Testis (tissue), 2 donors: ENCODE data around the gene MAP1LC3A.

Experiments used
- POLR2A ChIP-seq: fragments of 450-650 bp; IDR thresholded peaks from one replicate; pipeline ENCODE4 v1.6.1; 2017; ENCODE audit warnings: antibody characterized with exemption, mild to moderate bottlenecking, moderate library complexity
- TF ChIP-seq, protein P1 (sequence below), 3 experiments: fragments of 450-650 bp in 2 of 3; fragments of 200-600 bp in 1 of 3; sonication (generic) in 1 of 3; IDR thresholded peaks; one replicate each; pipeline ENCODE4 v1.5.1; 2016 to 2019; ENCODE audit warnings: antibody characterized with exemption in 3 of 3, mild to moderate bottlenecking in 2 of 3, moderate library complexity in 1 of 3

DNA sequence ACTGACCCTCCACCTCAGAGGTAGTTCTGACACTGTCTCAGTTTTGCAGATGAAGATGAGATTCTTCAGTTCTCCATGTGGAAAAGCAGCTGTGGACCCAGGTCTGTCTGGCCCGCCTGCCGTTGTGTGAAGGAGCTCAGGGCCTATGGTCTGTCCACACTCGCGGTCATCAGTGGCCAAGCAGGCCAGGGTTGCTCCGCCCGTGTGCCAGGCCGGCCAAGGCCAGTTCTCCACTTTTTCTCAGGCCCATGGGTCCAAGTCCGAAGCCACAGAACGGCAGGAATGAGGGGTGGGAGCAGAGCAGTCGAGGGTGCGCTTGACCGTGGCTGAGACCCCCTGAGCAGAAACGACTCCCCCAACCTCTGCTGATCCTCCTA is 8.6 kb upstream of the MAP1LC3A start:
- TF ChIP-seq, protein P1, sequence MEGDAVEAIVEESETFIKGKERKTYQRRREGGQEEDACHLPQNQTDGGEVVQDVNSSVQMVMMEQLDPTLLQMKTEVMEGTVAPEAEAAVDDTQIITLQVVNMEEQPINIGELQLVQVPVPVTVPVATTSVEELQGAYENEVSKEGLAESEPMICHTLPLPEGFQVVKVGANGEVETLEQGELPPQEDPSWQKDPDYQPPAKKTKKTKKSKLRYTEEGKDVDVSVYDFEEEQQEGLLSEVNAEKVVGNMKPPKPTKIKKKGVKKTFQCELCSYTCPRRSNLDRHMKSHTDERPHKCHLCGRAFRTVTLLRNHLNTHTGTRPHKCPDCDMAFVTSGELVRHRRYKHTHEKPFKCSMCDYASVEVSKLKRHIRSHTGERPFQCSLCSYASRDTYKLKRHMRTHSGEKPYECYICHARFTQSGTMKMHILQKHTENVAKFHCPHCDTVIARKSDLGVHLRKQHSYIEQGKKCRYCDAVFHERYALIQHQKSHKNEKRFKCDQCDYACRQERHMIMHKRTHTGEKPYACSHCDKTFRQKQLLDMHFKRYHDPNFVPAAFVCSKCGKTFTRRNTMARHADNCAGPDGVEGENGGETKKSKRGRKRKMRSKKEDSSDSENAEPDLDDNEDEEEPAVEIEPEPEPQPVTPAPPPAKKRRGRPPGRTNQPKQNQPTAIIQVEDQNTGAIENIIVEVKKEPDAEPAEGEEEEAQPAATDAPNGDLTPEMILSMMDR (IDR thresholded peaks at IDR 0.05), result no peak
- no peak for TF ChIP-seq POLR2A
